ENCODE measurements around the gene RPL23. TPM values are rescaled to one million over a fixed set of nuclear protein-coding genes. Genes with fewer than 3 reads are reported as not detected.

RPL23 gene
- total and polyA plus RNA-seq, 9 of the 15 experiments (the other 6 are each of a cell fraction or from before 2014, with no cell fraction given), result 1,745 to 3,667 (median 3,096) TPM

GRCh38 chr17:38869526-38870258, 16.2 kb upstream of the RPL23 start, which contains the start of gene LASP1 (continued):
- TF ChIP-seq MYNN (IDR thresholded peaks at IDR 0.05) (no peak), MYNN (CRISPR knock-in tag; IDR thresholded peaks at IDR 0.05) (no peak), ZNF324 (CRISPR knock-in tag; IDR thresholded peaks at IDR 0.05) (0 out of 2 replicates have a peak, but pooled peaks have one; percentile 24), AFF1 (IDR thresholded peaks at IDR 0.05; ENCODE audit: low read depth in 1 of 2, partially characterized antibody in 2 of 2) (peak in 1 of 2 experiments; percentile 19), HNRNPH1 (optimal IDR thresholded peaks at IDR 0.05; ENCODE audit: low read depth, low read length) (no peak), COPS2 (conservative IDR thresholded peaks at IDR 0.05) (no peak), ZNF347 (CRISPR knock-in tag; IDR thresholded peaks at IDR 0.05; ENCODE audit: low read depth) (no peak), PYGO2 (tag; IDR thresholded peaks at IDR 0.05) (no peak), NR1H2 (CRISPR knock-in tag; IDR thresholded peaks at IDR 0.05) (no peak), FOXJ3 (CRISPR knock-in tag; IDR thresholded peaks at IDR 0.05) (no peak), KDM1A (IDR thresholded peaks at IDR 0.05) (no peak; a peak in 1 of 4 replicates), POLR2AphosphoS5 (IDR thresholded peaks at IDR 0.05; ENCODE audit: control insufficient read depth, insufficient read depth, low read depth, low read length) (peak; percentile 91; the same call in 1 of the 2 replicates), ZNF354B (CRISPR knock-in tag; IDR thresholded peaks at IDR 0.05) (no peak), SMARCE1 (IDR thresholded peaks at IDR 0.05) (no peak), ZNF217 (CRISPR knock-in tag; IDR thresholded peaks at IDR 0.05) (no peak), FIP1L1 (IDR thresholded peaks at IDR 0.05; ENCODE audit: low read depth, low read length, poor library complexity, severe bottlenecking) (peak; percentile 94), ZBTB17 (CRISPR knock-in tag; IDR thresholded peaks at IDR 0.05) (no peak; the same call in 1 of the 2 replicates)
- TF ChIP-seq, protein P1, sequence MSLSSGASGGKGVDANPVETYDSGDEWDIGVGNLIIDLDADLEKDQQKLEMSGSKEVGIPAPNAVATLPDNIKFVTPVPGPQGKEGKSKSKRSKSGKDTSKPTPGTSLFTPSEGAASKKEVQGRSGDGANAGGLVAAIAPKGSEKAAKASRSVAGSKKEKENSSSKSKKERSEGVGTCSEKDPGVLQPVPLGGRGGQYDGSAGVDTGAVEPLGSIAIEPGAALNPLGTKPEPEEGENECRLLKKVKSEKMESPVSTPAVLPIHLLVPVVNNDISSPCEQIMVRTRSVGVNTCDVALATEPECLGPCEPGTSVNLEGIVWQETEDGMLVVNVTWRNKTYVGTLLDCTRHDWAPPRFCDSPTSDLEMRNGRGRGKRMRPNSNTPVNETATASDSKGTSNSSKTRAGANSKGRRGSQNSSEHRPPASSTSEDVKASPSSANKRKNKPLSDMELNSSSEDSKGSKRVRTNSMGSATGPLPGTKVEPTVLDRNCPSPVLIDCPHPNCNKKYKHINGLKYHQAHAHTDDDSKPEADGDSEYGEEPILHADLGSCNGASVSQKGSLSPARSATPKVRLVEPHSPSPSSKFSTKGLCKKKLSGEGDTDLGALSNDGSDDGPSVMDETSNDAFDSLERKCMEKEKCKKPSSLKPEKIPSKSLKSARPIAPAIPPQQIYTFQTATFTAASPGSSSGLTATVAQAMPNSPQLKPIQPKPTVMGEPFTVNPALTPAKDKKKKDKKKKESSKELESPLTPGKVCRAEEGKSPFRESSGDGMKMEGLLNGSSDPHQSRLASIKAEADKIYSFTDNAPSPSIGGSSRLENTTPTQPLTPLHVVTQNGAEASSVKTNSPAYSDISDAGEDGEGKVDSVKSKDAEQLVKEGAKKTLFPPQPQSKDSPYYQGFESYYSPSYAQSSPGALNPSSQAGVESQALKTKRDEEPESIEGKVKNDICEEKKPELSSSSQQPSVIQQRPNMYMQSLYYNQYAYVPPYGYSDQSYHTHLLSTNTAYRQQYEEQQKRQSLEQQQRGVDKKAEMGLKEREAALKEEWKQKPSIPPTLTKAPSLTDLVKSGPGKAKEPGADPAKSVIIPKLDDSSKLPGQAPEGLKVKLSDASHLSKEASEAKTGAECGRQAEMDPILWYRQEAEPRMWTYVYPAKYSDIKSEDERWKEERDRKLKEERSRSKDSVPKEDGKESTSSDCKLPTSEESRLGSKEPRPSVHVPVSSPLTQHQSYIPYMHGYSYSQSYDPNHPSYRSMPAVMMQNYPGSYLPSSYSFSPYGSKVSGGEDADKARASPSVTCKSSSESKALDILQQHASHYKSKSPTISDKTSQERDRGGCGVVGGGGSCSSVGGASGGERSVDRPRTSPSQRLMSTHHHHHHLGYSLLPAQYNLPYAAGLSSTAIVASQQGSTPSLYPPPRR (CRISPR knock-in tag; IDR thresholded peaks at IDR 0.05; ENCODE audit: borderline replicate concordance), result no peak
